Activated T-helper 17 cell treated with anti-CD3 and anti-CD28 coated beads, Interleukin-2, amount 50 U/mL, for 72 hours (primary cell): ENCODE results near the gene USF2. TPM values are rescaled to one million over a fixed set of nuclear protein-coding genes. Genes with fewer than 3 reads are reported as not detected.

Source experiments
- ATAC-seq: fragments of 150-1000 bp; cut with Tn5 transposase; replicated peaks from 2 replicates; pipeline ENCODE4 v1.10.0; 2021; ENCODE audit warnings: mild to moderate bottlenecking, moderate library complexity
- H3K27ac Mint-ChIP-seq: one replicate; pipeline ENCODE4 v1.8.0; 2022; ENCODE audit warnings: mixed read lengths
- H3K27me3 Mint-ChIP-seq: one replicate; pipeline ENCODE4 v1.8.0; 2022; ENCODE audit warnings: mixed read lengths
- H3K36me3 Mint-ChIP-seq: one replicate; pipeline ENCODE4 v1.8.0; 2022; ENCODE audit warnings: low read depth, mild to moderate bottlenecking, mixed read lengths
- H3K4me1 Mint-ChIP-seq: one replicate; pipeline ENCODE4 v1.8.0; 2022; ENCODE audit warnings: mixed read lengths
- H3K4me3 Mint-ChIP-seq: one replicate; pipeline ENCODE4 v1.8.0; 2022; ENCODE audit warnings: mild to moderate bottlenecking, mixed read lengths
- H3K9me3 Mint-ChIP-seq: one replicate; pipeline ENCODE4 v1.8.0; 2022; ENCODE audit warnings: mixed read lengths
- total RNA-seq, 2 donors: library from RNA; stranded (reverse); gene quantifications; one replicate each; pipeline ENCODE4 v1.2.3, GENCODE V29; 2022

Gene USF2
- total RNA-seq, 2 donors from 2014 or later: 109 to 121 TPM

GRCh38 chr19:35294328-35294727 is 25.6 kb downstream of the USF2 start:
- H3K27me3 Mint-ChIP-seq: no peaks in the 10 kb centered on the region
- H3K4me3 Mint-ChIP-seq: no peak overlapping the region
- no peak overlapping the region for H3K27ac Mint-ChIP-seq
- ATAC-seq: no peak
- H3K36me3 Mint-ChIP-seq: no peaks in the 10 kb centered on the region
- H3K4me1 Mint-ChIP-seq: no peaks in the 10 kb centered on the region
- H3K9me3 Mint-ChIP-seq: no peaks in the 10 kb centered on the region

GRCh38 chr19:35294859-35295791 is 26.4 kb downstream of the USF2 start:
- Mint-ChIP-seq H3K4me1 (no peaks in the 10 kb centered on the region), H3K27me3 (no peaks in the 10 kb centered on the region), H3K9me3 (no peaks in the 10 kb centered on the region), H3K4me3 (peak overlapping the region; percentile 10), H3K27ac (no peak overlapping the region), H3K36me3 (no peaks in the 10 kb centered on the region)
- ATAC-seq: no peak

- Mint-ChIP-seq H3K4me3 (peak overlapping the region; percentile 10), H3K27ac (no peak overlapping the region), H3K27me3 (no peaks in the 10 kb centered on the region)
These were observed 27.2 kb downstream of the USF2 start for GRCh38 chr19:35295792-35296462.

GRCh38 chr19:35296644-35297514 is 28.1 kb downstream of the USF2 start:
- H3K27ac Mint-ChIP-seq: no peak overlapping the region
- no peaks in the 10 kb centered on the region for H3K27me3 Mint-ChIP-seq
- peak; percentile 44 for ATAC-seq

More at GRCh38 chr19:35295792-35296462, 27.2 kb downstream of the USF2 start:
- H3K9me3 Mint-ChIP-seq: no peaks in the 10 kb centered on the region
- peak; percentile 60 for ATAC-seq
- H3K36me3 Mint-ChIP-seq: no peaks in the 10 kb centered on the region
- no peaks in the 10 kb centered on the region for H3K4me1 Mint-ChIP-seq

GRCh38 chr19:35297515-35297848 is 28.7 kb downstream of the USF2 start:
- H3K36me3 Mint-ChIP-seq: no peaks in the 10 kb centered on the region
- no peaks in the 10 kb centered on the region for H3K4me1 Mint-ChIP-seq
- H3K27me3 Mint-ChIP-seq: no peaks in the 10 kb centered on the region
- H3K9me3 Mint-ChIP-seq: no peaks in the 10 kb centered on the region
- no peak overlapping the region for H3K27ac Mint-ChIP-seq
- H3K4me3 Mint-ChIP-seq: no peak overlapping the region
- ATAC-seq: no peak

More at GRCh38 chr19:35296644-35297514, 28.1 kb downstream of the USF2 start:
- Mint-ChIP-seq H3K9me3 (no peaks in the 10 kb centered on the region), H3K4me1 (no peaks in the 10 kb centered on the region), H3K36me3 (no peaks in the 10 kb centered on the region), H3K4me3 (no peak overlapping the region)

GRCh38 chr19:35297922-35298321 is 29.2 kb downstream of the USF2 start:
- Mint-ChIP-seq H3K27me3 (no peaks in the 10 kb centered on the region), H3K4me1 (no peaks in the 10 kb centered on the region), H3K4me3 (no peak overlapping the region), H3K9me3 (no peaks in the 10 kb centered on the region), H3K27ac (no peak overlapping the region), H3K36me3 (no peaks in the 10 kb centered on the region)
- ATAC-seq: no peak

GRCh38 chr19:35298561-35298972 is 29.8 kb downstream of the USF2 start:
- no peaks in the 10 kb centered on the region for H3K27me3 Mint-ChIP-seq
- no peaks in the 10 kb centered on the region for H3K4me1 Mint-ChIP-seq
- no peak overlapping the region for H3K4me3 Mint-ChIP-seq
- ATAC-seq: no peak
- H3K36me3 Mint-ChIP-seq: no peaks in the 10 kb centered on the region
- no peak overlapping the region for H3K27ac Mint-ChIP-seq
- H3K9me3 Mint-ChIP-seq: no peaks in the 10 kb centered on the region

- ATAC-seq: no peak
- Mint-ChIP-seq H3K27me3 (no peaks in the 10 kb centered on the region), H3K9me3 (no peaks in the 10 kb centered on the region), H3K4me1 (no peaks in the 10 kb centered on the region), H3K27ac (no peak overlapping the region), H3K36me3 (no peaks in the 10 kb centered on the region), H3K4me3 (no peak overlapping the region)
These were observed 31.0 kb downstream of the USF2 start for GRCh38 chr19:35299523-35300338.

GRCh38 chr19:35300339-35300649 is 31.5 kb downstream of the USF2 start:
- no peak for ATAC-seq
- Mint-ChIP-seq H3K4me1 (no peaks in the 10 kb centered on the region), H3K27ac (no peak overlapping the region), H3K36me3 (no peaks in the 10 kb centered on the region), H3K9me3 (no peaks in the 10 kb centered on the region), H3K27me3 (no peaks in the 10 kb centered on the region), H3K4me3 (no peak overlapping the region)

GRCh38 chr19:35301961-35302360 is 33.2 kb downstream of the USF2 start:
- no peak for ATAC-seq
- Mint-ChIP-seq H3K27me3 (no peaks in the 10 kb centered on the region), H3K36me3 (no peaks in the 10 kb centered on the region), H3K4me3 (no peak overlapping the region), H3K27ac (peak overlapping the region; percentile 16), H3K9me3 (no peaks in the 10 kb centered on the region), H3K4me1 (no peaks in the 10 kb centered on the region)

- no peak for ATAC-seq
- H3K36me3 Mint-ChIP-seq: no peaks in the 10 kb centered on the region
- no peak overlapping the region for H3K4me3 Mint-ChIP-seq
- H3K27me3 Mint-ChIP-seq: no peaks in the 10 kb centered on the region
- H3K9me3 Mint-ChIP-seq: no peaks in the 10 kb centered on the region
- no peaks in the 10 kb centered on the region for H3K4me1 Mint-ChIP-seq
- peak overlapping the region; percentile 16 for H3K27ac Mint-ChIP-seq
These were observed 33.7 kb downstream of the USF2 start for GRCh38 chr19:35302446-35302845.

GRCh38 chr19:35303357-35303915 is 34.7 kb downstream of the USF2 start:
- H3K27ac Mint-ChIP-seq: no peak overlapping the region
- no peak for ATAC-seq
- H3K4me1 Mint-ChIP-seq: no peaks in the 10 kb centered on the region
- no peak overlapping the region for H3K4me3 Mint-ChIP-seq
- peaks cover 3% of the 10 kb centered on the region for H3K27me3 Mint-ChIP-seq
- no peaks in the 10 kb centered on the region for H3K36me3 Mint-ChIP-seq
- H3K9me3 Mint-ChIP-seq: no peaks in the 10 kb centered on the region

GRCh38 chr19:35304036-35304435 is 35.3 kb downstream of the USF2 start:
- no peaks in the 10 kb centered on the region for H3K36me3 Mint-ChIP-seq
- no peak overlapping the region for H3K4me3 Mint-ChIP-seq
- no peak for ATAC-seq
- no peak overlapping the region for H3K27ac Mint-ChIP-seq
- peaks cover 3% of the 10 kb centered on the region for H3K27me3 Mint-ChIP-seq
- no peaks in the 10 kb centered on the region for H3K9me3 Mint-ChIP-seq
- H3K4me1 Mint-ChIP-seq: no peaks in the 10 kb centered on the region

- no peak for ATAC-seq
- Mint-ChIP-seq H3K4me1 (no peaks in the 10 kb centered on the region), H3K27me3 (peaks cover 3% of the 10 kb centered on the region), H3K36me3 (no peaks in the 10 kb centered on the region), H3K9me3 (no peaks in the 10 kb centered on the region), H3K4me3 (no peak overlapping the region), H3K27ac (no peak overlapping the region)
These were observed 36.4 kb downstream of the USF2 start for GRCh38 chr19:35305181-35305580.
